HG03045 (cell line): Measurements from ENCODE around the gene ANGPTL8.

Experiments
- ATAC-seq: cut with Tn5 transposase; IDR thresholded peaks from one replicate; pipeline ENCODE4 v1.9.1; 2021; ENCODE audit warnings: mild to moderate bottlenecking, moderate library complexity; ENCODE audit not compliant: unreplicated experiment

Gene ANGPTL8

DNA sequence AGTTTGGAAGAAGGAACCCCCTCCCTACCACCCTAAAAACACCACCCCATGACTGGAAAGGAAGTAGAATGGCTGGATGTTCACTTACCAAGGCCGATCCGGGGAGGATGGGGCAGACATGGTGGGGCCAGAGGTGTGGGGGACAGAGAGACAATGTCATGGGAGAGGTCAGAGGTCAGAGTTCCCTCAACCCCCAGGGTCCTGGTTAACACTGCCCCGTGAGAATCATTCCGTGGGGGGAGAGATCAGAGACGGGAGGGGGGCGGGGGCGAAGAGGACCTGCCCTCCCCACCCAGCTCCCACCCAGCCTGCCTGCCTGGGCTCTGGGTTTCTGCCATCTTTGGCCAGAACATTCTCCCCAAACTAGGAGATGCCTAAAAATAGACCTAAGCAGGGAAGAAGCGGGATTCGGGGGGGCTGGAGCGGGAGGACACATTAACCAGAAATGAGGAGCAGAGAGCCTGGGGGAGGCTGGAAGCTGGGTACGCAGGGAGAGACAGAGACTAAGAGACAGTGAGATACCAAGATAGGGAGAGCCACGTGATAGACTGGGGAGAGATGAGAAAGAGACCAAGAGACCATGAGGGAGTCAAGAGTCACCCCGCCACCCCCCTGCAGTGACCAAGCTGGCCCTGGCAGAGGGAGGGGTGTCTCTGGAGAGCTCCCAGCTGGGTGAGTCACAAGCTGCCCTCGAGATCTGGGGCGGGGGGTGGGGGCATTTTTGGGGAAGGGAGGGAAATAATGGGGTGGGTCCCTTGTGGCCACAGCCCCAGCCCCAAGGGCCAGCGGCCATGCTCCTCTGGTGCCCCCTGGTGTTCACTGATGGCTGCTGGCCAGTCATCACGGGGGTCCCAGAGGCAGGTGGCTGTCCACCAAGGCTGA, 36.0 kb upstream of the ANGPTL8 start:
- no peak for ATAC-seq

DNA sequence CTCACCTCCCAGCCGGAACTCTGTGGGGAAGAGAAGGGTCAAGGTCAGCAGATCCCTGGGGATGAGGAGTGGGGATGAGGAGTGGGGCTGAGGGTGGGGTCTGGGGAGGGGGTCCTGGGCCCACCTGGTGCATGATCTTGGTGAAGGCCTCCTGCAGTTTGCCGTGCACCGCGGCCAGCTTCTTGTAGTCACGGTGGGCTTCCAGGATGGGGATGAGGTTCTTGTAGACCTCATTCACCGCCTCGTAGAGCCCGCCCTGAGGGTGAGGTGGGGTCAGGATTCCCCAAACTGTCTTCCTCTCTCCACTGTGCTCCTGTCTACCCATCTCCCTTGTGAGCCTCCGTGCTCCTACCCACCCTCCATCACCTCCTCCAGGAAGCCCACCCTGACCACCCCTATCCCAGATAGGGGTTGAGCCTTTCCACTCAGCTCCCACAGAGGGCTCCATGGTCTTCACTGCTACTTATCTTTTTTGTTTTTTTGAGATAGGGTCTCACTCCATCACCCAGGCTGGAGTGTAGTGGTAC, 35.3 kb upstream of the ANGPTL8 start:
- no peak for ATAC-seq

DNA sequence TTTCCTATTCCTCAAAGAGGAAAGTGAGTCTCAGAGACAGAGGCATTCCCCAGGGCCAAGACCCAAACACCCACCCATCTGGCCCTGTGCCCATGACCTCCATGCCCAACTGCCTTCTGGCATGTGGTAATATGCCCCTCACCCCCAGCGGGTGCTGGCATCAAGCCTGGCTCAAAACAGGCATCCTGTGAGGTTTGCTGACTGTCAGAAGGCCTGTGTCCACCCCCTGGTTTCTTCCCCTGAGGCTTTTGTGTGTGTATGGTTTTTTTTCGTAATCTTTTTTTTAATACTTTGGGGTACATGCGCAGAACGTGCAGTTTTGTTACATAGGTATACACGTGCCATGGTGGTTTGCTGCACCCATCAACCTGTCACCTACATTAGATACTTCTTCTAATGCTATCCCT, 34.5 kb upstream of the ANGPTL8 start:
- ATAC-seq: no peak

DNA sequence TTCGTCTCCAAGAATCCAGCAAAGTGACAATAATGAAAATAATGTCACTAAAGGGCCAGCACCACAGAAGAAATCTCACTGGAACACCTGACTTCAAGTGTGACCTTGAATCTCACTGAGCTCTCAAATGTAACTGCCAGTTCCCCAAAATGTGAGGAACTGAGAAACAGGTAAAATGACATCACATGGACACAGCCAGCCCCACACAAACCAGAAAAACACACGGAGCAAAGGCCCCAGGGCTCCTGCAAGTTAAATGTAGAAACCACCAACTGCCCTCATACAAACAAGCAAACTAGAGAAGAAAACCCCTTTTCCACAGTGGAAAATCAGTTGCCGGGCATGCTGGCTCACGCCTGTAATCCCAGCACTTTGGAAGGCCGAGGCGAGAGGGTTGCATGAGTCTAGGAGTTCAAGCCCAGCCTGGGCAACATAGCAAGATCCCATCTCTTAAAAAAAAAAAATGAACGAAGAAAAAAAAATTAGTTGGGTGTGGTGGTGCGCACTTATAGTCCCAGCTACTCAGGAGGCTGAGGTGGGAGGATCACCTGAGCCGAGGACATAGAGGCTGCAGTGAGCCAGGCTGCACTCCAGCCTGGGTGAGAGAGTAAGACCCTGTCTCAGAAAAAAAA, 33.4 kb upstream of the ANGPTL8 start:
- ATAC-seq: no peak

DNA sequence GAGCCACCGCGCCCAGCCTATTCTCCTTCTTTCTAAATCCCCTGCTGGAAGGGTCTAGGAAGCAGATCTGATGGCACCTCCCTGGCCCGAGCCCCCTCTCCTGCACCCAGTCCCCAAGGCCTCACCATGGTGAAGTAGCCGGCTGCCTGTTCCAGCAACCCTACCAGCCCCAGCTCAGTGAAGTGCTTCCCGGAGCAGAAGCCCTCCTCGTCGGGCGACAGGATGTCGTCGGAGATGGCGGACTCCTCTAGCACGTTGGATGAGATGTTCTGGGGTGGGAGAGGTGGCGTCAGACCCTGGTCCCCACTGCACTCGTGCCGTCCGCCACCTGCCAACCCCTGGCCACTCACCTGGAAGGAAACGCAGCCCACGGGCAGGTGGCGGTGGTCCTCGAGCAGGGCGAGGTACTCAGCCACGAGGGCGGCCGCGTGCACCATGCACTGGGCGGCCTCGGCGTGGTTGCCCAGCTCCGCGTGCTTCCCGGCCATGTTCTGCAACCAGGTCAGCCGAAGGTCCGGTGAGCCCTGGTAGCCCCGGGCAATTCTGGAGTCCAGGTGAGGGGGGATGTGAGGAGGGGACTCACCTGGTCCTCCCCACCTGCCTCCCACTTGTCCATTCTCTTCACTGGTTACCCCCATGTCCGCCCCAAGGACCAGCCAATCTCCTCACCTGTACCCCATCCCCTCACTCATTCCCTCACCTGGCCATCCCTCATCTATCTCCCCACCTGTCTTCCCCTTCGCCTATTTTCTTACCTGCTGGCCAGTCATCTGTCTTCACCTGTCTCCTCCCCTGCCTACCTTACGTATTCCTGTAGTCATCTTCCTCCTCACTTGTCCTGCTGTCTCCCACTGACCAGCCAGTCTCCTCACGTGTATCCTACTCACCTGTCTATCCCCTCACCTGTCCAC, 30.6 kb upstream of the ANGPTL8 start:
- ATAC-seq: no peak

DNA sequence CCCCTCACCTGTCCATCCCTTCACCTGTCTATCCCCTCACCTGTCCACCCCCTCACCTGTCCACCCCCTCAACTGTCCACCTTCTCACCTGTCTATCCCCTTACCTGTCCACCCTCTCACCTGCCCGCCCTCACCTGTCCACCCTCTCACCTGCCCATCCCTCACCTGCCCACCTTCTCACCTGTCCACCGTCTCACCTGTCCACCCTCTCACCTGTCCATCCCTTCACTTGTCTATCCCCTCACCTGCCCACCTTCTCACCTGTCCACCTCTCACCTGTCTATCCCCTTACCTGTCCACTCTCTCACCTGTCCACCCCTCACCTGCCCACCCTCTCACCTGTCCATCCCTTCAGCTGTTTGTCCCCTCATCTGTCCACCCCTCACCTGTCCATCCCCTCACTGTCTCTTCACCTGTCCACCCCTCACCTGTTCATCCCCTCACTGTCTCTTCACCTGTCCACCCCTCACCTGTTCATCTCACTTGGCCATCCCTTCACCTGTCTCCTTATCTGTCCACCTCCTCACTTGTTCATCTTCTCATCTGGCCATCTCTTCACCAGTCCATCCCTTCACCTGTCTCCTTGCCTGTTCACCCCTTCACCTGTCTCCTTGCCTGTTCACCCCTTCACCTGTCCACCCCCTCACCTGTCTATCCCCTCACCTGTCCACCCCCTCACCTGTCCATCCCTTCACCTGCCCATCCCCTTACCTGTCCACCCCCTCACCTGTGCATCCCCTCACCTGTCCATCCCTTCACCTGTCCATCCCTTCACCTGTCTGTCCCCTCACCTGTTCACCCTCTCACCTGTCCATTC, 29.4 kb upstream of the ANGPTL8 start:
- ATAC-seq: no peak

DNA sequence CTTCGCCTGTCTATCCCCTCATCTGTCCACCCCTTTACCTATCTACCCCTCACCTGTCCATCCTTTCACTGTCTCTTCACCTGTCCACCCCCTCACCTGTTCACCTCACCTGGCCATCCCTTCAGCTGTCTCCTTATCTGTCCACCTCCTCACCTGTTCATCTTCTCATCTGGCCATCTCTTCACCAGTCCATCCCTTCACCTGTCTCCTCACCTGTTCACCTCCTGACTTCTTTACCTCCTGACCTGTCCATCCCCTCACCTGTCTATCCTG, 28.8 kb upstream of the ANGPTL8 start:
- ATAC-seq: no peak

DNA sequence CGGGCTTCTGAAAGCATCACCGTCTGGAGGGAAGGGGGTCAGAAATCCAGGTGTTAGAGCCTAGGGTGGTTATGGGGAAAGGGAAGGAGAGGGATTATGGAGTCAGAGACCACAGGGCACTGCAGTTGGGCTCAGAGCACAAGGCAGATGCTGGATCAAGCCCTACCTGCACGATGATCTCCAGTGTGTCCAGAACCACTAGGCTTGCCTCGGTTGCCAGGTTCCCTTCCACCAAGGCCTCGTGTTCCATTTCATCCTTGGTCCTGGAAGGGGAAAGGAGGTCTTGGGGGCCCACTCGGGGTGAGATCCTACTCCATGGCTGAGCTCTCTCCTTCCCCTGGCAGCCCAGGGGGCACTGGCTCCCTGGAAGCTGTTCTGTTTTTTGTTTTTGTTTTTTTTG, 25.0 kb upstream of the ANGPTL8 start:
- no peak for ATAC-seq

DNA sequence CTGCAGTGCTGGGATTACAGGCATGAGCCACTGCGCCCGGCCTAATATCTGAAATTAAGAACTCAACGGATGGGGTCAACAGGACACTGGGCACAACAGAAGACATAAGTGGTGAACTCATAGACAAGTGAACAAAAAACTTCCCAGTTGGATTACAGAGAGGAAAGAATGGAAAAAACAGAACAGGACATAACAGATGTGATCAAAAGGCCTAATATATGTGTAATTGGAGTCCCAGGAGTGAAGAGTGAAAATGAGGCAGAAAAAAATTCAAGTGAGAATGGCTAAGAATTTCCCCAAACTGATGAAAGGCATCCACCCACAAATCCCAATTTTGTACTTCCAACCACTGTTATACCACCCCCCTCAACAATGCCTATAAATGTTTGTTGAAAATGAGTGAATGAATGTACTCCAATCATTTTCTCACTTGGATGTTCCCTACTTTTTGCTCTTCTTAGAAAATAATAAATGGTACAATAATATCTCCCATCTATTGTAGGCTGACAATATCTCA, 18.3 kb upstream of the ANGPTL8 start:
- ATAC-seq: no peak

DNA sequence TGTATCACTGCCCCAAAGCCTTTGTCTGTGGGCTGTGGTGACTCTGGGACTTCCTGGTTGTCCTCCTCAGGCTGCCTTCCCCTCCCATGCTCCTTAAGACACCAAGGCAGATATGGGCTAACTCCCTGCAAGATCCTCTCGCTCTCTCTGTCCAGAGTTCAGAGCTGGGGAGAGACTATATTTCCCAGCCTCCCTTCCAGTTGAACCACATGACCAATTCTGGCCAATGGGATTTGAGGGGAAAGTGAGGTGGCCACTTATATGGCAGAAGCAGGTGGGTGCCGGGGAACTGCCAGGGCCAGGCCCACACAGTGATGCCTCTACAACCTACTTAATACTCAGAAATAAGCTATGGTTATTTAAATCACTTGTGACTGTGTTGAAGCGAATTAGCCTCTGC, 16.2 kb upstream of the ANGPTL8 start:
- ATAC-seq: no peak

DNA sequence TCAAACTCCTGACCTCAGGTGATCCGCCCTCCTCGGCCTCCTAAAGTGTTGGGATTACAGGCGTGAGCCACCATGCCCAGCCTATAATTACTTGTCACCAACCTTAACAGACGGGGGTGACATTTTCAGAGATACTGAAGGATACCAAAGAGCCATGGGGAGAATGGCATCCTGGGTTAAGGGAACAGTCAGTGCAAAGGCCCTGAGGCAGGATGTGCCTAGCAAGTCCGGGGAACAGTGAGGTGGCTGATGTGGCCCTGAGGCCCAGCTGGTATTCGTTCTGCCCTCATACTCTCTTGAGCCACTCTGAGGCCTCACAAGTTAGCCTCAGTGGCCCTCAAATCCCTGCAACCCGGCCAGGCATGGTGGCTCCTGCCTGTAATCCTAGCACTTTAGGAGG, 15.0 kb upstream of the ANGPTL8 start:
- ATAC-seq: no peak

DNA sequence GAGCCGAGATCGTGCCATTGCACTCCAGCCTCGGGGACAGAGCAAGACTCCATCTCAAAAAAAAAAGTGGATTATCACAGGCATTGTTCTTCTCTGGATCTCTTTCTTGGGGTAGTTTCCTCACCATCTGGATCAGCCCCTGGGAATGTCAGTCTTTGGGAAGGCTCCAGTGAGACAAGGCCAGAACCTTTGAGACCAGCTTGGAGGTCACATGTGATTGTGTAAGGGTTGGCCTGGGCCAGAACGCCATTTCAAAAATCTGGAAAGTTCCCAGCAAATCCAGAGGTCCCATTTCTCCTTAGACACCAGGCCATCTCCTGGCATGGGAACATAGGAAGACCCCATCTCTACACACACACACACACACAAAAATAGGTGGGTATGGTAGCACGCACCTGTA, 14.2 kb upstream of the ANGPTL8 start:
- ATAC-seq: no peak

DNA sequence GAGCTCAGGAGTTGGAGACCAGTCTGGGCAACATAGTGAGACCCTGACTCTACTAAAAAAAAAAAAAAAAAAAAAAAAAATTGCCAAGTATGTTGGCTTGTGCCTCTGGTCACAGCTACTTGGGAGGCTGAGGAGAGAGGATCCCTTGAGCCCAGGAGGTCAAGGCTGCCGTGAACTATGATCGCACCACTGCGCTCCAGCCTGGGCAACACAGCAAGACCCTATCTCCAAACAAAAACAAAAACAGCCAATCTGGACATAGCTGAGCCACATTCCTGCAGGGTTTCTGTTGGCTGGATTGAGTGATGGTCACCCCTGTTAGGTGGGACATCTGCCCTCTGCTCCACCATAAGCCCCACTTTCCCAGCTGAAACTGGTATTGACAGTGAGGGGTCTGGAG, 13.6 kb upstream of the ANGPTL8 start:
- ATAC-seq: no peak

DNA sequence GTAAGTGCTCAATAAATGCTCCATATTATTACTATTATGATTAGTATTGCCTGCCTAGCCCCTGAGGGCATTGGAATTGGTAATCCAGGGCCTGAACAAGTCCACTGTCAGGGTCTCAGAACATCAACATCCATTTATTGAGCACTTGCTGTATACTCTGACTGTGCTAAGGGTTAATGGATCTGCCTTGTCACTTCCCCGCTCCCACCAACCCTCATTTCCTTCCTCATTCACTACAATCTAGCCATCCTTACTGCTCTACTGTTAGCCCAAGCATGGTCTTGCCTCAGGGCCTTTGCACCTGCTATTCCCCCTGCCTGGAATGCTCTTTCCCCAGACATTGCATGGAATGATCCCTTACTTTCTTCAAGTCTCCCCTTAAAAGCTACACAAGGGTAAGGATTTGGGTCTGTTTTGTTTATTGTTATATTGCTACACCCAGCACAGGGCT, 12.7 kb upstream of the ANGPTL8 start:
- no peak for ATAC-seq

DNA sequence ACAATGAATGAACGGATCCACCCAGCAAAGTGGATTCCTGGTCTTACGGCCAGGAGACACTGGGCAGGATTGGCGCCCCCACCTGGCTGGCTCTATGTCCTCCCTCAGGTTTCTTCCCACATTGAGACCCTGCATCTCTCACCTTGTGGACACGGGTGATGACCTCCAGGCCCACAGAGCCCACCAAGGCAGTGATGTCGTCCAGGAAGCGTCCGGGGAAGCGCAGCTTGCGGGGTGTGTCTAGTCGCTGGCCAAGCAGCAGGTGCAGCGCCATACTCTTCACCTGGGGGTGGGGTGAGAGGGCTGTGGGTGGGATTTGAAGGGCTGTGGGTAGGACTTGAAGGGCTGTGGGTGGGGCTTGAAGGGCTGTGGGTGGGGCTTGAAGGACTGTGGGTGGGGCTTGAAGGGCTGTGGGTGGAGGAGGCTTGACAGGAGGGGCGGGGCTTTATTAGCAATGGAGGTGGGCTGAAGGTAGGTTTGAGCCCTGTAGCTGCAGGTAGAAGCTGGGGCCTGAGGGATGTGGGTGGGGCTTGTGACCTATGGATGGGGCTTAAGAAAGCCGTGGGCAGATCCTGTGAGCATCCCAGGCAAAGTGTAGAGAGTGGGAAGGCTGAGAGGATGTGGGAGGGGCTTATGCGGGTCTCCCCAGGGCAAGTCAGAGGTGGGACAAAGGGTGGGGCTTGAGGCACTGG, 12.1 kb upstream of the ANGPTL8 start:
- no peak for ATAC-seq

DNA sequence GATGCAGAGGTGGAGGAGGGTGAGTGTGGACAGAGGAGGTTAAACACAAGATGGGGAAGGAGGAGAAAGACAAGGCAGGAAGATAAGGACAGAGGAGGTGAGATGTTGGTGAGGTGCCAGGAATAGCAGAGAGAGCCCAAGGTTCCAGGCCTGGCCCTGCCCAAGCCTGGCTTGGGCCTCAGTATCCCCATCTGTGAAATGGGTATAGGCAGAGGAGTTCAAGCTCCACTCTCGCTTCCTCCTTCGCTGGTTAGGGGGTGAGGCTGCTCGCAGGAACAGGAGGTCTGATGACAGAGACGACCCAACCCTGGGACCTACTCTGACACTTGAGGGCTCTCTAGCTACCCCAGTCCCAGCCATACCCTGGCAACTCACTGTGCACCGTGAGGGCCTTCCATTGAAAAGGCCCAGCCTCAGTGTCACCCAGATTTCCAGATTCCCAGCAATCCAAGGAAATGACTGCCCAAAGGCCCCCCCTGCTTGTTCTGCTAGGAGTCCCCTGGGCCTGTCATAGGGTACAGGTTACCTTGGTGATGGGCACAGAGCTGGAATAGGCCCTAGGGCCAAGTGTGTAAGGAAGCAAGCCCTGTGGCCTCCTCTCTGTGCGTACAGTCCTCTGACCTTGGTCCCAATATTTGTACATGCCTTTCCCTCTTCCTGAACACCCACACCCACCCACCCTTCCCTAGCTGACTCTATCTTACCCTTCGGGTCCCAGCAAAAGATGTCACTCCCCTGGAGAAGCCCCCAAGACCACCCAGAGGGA, 8.6 kb upstream of the ANGPTL8 start:
- no peak for ATAC-seq

DNA sequence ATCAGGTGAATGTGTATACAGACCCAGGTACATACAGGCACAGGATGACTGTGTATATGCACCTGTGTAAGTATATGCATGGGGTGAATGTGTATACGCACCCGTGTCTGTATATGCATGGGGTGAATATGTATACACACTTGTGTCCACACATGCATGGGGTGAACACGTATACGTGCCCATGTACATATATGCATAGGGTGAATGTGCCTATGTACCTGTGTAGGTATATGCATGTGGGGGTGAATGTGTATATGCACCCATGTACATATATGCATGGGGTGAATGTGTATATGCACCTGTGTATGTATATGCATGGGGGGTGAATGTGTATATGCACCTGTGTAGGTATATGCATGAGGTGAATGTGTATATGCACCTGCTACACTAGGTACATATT, 6.9 kb upstream of the ANGPTL8 start:
- no peak for ATAC-seq

DNA sequence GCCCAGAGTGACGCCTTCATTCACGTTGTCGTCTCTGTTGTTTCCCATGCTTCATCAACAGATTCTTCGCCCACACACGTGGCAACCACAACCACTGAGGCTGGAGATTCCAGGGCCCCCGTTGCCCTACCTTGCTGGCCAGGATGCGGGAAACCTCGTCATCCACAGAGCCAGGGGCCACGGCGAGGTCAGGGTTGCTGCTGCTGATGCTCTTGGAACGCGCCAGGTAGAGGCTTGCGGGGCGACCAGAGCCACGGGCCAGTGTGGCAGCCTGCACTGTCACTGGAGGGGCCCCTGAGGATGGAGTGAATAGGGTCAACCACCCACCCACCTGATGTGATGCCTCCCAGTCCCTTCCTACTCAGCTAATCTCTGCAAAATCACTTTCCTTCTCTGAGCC, 6.3 kb upstream of the ANGPTL8 start:
- no peak for ATAC-seq

DNA sequence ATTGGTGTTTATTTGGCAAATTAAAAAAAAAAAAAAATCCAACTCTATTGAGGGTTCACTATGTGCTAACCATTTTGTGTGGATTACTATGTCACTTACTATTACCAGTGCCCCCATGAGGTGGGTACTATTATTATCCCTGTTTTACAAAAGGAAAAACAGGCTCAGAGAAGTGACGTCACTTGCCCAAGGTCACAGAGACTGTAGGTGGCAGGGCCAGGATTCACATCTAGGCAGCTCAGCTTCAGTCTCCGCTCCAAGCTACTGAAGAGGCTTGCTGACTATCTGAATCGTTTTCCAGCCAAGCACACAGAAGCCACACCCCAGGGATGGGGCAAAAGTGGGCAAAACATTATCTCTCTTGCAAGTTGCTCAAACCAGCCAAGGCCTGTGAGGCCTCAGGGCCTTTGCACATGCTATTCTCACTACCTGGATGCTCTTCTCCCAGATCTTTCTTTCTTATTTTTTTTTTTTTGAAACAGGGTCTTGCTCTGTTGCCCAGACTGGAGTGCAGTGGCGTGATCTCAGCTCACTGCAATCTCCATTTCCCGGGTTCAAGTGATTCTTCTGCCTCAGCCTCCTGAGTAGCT, 4.8 kb upstream of the ANGPTL8 start:
- ATAC-seq: no peak
